Left ventricle myocardium superior (tissue), 1 donor: ENCODE results near the gene ZNF423. TPM values are rescaled to one million over a fixed set of nuclear protein-coding genes. Genes with fewer than 3 reads are reported as not detected.

Experiments
- ATAC-seq: fragments of 200-7000 bp; cut with Tn5 transposase; one replicate; pipeline ENCODE4 v1.9.1; 2020; ENCODE audit warnings: mild to moderate bottlenecking, moderate library complexity
- DNase-seq: peaks from one replicate; pipeline ENCODE4 v3.0.0-alpha.2; 2020
- intact Hi-C: fragments of 100-400 bp; cut with micrococcal nuclease; formaldehyde crosslinking; loops from one replicate; pipeline ENCODE4 v1.11.0; 2022
- total RNA-seq: library from RNA; stranded (reverse); fragmentation: NEBNext Ultra II Directional; extraction: Animal tissue kit (Norgen Biotek cat#: 25700); gene quantifications from one replicate; pipeline ENCODE4 v1.2.1, GENCODE V29; 2021
- donor health status: DM: no; HTN: yes; CAD: no; lungs with severe emphysema.

The ZNF423 gene
- total RNA-seq, 1 donor from 2014 or later, result 7.8 TPM

DNA sequence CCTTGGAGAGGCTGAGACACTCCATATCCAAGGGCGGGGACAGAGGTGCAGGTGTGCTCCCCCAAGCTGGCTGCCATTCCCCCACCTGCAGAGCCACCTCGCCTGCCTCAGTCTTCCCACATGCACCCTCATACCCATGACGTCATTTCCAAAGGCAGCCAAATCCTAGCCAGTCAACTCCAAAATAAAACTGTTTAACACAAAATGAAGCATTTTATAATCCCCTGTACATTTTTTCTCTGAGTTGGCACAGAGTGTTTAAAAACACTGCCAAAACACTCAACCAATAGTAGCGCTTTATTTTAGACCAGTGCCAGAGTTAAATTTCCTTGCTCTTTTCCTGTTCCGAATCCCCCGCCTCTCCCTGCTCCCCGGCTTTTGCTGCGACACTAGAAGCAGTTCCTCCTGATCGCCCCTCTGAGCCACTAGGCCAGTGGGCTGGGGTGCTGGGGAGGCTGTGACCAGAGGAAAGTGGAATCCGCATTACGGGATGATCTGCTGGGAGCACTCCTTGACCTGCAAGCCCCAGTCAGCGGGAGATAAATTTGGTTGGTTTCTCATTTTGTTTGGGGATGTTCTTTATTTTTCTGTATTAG, 139.5 kb downstream of the ZNF423 start:
- ATAC-seq (no peak), DNase-seq (no peak)
- intact Hi-C loops, result no loop called here

DNA sequence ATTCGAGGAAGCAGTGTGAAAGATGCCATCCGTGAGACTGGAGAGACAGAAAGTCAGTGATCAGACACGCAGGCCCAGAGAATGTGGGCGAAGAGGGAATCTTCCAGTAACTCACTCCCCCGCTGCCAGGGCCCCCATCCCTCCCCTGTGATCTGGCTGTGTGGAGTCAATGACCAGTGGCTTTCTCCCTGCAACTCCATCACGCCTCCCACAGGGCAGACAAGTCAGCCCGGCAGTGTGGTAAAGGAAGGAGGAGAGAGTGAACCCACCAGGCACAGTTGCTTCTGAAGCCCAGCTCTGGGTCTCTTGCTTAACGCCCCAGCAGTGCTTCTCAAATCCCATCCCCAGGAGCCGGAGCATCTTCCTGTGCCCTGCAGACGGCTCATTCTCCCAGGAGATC, 142.1 kb downstream of the ZNF423 start:
- intact Hi-C loops, result no loop called here
- no peak for ATAC-seq
- DNase-seq, result no peak

DNA sequence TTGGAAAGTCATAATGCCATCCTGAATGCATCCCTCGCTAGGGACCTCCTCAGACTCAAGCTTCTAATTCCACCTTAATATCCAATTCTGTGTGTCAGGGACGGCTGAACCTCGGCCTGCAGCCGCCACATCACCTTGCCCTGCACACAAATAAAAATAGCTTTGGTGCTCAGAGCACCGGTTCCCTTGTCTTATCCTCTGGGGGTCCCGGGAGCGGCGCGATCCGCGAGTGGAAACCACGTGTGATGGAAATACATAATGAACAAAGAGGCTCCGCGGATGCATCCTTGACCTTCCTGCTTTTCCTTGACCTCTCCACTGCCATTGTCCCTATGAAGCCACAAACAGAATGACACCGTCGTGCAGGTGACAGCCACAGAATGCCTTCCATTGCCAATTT, 143.4 kb downstream of the ZNF423 start:
- DNase-seq (no peak), ATAC-seq (no peak)
- intact Hi-C loops, result no loop called here

DNA sequence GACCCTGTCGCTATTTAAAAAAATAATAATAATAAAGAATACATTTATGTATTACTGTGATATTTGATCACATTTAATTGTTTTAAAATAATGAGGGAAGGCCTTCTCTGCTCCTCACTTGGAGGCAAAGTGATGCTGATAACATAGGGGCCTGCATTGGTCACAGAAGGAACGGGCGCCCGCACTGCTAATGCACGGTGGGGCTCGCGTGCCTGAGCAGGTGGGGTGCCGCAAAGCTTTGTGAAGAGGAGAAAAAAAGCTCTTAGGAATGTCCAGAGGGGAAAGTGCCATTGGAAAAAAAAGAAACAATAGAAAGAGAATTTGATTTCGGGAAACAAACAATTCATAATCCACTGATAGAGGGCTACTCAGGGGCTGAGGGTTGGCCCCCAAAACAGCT, 143.8 kb downstream of the ZNF423 start:
- intact Hi-C loops, result no loop called here
- DNase-seq (no peak), ATAC-seq (no peak)

DNA sequence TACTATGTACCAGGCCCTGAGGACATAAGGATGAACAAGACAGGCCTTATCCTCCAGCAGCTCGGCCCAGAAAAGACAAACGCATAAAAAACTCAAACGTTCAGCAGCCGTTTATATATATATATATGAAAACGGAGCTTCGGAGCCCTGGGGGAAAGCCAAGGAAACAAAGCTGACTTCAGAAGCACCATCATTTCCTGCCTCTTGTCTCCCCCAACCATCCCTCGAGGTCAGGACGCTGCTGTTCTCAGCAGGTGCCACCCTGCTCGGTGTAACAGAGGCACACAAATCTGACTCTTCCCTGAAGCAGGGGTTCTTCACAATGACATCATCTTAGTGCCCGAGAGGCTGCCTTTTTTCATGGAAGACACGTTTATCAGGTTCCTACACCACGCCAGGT, 146.9 kb downstream of the ZNF423 start:
- intact Hi-C loops, result no loop called here
- ATAC-seq, result no peak
- no peak for DNase-seq

DNA sequence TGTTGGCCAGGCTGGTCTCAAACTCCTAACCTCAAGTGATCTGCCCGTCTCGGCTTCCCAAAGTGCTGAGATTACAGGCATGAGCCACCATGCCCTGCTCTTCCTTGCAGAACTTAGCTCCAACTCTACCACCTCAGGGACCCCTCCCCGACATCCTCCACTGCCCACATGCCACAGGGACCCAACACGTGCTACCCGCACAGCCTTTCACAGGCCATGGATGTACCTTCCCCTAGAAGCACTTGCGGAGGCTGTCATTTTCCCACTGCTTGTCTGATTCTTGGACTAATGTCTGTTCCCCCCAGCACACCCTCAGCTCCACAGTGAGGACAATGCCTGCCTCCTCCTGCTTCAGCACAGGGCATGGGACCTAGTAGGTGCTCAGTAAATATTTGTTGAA, 147.4 kb downstream of the ZNF423 start:
- DNase-seq (no peak), ATAC-seq (no peak)
- intact Hi-C loops, result no loop called here

DNA sequence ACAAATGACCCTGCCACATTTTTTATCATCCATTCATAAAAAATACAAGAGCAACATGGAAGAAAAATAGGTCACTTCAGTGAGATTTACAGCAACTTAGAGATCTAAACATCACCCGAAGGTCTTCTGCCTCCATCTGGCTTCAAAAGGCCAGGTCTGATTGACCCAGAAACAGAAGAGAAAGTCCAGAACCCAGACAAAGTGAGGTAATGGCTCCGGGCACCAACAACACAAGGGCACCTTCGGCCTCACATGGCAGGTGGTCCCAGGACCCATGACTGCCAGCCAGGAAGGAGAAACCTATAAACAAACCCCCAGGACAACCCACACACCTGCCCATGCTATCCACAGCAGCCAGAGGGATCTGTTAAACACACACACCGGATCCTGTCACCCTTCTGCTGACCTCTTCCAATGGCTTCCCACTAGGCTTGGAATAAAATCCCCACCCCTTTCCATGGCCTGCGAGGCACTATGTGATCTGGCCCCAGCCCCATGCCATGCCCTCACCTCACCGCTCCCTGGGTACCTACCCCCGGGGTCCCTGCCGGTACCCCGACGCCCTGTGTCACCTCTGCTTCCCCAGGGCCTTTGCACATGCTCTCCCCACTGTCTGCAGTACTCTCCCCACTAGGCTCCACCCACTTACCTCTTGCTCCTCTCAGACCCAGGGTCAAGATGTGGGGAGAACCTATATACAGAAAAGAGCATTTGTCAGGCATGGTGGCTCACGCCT, 149.1 kb downstream of the ZNF423 start:
- ATAC-seq, result no peak
- intact Hi-C loops, result no loop called here
- no peak for DNase-seq

DNA sequence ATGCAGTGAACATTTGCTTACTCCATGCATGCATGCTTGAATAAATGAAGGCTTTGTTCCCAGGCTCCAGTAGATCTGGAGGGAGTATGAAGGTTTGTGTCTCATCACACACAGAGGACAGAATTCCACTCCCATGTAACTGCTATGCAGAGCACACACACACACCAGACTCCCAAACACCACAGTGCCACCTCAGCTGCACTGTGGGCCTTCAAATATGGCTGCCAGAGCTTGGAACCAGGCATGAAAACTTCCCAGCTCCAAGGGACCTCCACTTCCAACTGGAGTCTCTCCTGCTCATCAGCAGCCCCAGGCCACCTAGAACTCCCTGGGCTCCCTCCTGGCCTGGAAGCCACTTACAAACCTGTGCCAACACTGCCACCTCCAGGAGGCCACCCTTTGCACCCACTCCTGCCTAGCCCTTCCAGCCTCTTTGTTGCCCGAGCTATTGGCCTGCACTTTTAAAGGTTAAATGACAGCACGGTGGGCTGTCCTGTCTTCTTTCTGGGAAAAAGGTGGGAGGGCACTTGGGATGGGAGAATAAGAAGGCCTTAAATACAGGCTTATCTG, 151.2 kb downstream of the ZNF423 start:
- ATAC-seq (no peak), DNase-seq (no peak)
- intact Hi-C loops, result no loop called here

DNA sequence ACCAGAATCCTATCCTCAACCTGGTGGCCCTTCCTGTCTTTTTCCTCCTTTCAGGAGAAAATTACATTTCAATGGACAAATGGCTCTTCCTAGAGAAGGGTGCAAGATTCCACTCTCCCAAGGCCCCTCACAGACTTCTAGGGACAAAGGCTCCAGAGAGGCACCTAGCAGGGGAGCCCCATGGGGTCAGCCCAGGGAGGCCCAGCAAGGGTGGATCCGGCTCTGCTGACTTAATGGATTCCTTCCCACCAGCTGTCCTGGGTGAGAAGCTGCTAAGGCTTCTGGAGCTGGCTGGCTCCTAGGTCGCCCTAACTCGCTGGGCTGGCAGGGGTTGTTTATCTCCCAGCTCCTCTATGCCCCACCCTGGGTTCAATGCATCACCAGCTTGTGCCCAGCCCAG, 152.4 kb downstream of the ZNF423 start:
- no peak for ATAC-seq
- DNase-seq, result no peak
- intact Hi-C loops, result no loop called here

DNA sequence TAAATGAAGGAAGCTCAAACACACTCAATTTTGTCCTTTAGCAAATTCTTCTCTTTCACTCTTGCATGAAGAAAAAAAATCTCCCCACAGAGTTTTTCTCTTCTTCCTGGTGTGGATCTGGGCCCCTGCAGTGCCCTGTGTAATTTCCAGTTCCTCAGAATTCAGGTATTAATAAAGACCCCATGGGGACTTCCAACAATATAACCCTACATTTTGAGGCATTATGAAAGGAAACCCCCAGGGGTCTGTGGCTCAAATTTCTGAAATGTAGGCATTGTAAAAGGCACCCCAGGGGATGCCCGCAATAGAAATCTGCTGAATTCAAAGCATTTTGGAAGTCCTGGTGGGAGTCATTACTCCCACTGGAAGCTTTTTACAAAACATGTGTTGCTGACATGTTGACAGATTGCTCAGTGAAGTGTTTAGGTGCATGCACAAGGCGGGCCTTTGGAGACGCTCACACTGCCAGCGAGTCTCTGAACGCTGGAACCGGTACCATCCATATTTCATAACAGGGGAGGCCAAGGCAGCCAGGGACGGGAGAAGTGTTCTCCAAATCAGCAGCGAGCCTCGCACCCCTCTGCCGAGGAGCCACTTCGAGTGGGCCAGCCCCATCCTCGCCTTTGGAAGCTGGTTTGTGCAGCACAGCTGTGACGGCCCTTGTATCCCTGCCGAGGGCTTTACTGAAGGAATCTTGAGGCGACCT, 154.0 kb downstream of the ZNF423 start:
- DNase-seq (peak; percentile 83), ATAC-seq (peak; percentile 76)
- intact Hi-C loops, result no loop called here

DNA sequence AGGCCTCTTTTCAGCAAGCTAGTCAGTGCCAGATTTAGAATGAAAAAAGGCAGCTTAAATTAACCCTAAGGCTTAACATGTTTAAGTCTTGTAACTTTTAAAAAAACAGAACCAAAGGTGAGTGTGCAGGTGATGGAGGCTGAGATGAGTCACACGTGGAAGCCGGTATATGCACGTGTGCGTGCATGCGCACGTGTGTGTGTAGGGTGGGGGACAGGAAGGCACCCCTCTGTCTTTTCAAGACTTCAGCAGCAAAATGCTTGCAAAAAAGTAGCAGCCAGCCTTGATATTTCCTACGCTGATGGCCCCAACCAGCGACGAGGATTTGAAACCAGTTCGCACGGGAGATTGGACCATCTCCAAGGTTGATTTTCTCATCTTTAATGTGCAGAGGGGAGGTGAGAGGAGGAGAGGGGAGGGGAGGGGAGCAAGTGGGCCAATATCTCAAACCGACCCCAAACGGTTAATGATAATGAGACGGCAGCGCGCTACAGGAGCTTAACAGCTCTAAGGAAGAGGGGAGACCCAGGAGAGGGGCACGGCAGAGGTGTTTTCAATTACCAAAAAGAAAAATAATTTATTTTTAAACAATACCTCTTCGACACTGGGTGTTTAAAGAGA, 154.7 kb downstream of the ZNF423 start:
- intact Hi-C loops, result no loop called here
- ATAC-seq (no peak), DNase-seq (no peak)

DNA sequence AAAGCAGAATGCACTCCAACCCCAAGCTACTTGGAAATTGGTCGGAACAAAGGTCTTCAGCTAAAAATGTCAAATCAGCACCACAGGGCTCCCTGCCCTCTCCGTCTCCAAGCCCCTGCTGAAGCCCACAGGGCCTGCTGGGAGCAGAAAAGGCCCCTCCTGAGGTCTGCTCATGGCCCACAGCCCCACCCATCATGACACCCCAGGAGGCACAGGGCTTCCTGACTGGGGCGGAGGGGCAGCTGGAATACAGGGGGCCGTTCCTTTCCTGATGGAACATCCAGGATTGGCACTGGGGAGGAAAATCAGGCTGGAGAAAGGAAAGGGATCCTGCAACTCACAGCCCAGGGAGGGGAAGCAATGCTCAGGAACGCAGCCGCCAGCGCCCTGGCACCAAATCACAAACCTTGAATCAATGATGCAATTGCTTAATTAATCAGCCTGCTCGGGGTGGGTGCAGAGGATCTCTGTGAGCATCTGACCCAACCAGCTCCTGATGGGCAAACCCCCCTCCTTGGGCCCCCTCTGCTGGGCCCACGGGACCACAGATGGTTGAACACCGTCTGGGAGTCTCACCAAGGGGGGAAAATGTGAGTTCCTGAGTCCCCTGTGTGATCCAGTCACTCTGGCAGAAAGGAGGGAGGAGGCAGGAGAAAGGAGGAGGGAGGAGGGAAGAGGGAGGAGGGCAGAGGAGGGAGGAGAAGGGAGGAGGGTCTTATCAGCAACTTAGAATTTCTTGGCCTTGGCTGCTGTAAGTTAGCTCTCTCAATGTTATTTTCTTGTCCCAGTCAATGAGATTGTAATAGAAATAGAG, 155.5 kb downstream of the ZNF423 start:
- intact Hi-C loops, result no loop called here

DNA sequence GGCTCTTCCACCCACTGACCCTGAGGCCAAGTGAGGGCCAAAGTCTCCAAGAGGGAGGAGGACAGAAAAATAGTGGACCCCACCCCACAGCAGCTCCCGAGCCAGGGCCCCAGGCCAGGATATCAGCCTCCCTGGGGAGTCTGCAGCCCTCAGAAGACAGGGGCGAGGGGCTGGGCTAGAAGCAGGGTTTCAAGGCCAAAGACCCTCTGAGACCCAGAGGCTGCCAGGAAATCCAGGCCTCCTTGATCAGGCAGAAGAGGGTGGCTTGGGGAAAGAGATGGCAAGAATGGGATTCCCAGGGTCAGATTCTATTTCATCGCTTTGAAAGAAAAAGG, 156.1 kb downstream of the ZNF423 start:
- ATAC-seq (peak; percentile 10), DNase-seq (peak; percentile 50)
- intact Hi-C loops, result no loop called here

More for the DNA sequence above, 155.5 kb downstream of the ZNF423 start:
- ATAC-seq (peak; percentile 65), DNase-seq (peak; percentile 63)

DNA sequence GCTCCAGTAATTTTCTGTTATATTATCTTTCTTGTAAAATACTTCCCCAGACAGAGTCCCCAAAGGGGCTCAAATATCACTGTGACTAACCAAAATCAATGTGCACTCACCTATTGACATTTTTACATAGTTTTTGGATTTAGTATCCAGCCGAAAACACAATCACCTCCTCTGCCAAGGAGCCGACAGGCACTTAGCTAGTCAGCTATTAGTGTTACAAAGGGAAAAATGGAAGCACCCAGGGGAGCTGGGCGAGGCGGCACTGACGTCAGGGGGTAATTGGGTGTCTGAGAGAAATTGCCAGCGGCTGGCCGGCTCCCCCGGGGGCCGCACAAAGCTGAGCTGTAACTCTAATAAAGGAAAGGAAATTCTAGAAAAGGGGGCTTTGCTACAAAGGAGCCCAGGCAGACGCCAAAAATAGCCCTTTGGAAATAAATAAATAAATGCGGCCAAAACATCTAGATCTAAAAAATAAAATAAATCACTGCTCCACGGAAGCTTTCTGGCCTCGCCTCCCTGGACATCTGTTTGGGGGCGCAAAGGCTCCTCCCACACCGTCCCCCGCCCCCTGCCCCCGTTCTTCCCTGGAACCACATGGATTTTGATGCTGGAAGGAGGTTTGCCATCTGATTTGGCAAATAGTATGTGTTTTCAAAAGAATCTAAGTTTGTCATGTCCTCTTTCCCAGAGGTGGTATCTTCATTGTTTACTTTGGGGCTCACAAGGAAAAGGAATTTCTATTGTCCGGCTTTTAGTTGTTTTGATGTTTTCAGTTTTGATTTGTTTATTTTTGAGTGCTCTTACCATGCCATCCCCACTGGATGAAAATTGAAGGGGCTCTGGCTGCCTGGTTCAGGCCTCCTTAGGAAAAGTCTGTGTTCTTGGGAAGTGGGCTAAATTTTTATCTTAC, 156.7 kb downstream of the ZNF423 start:
- DNase-seq, result peak; percentile 82
- intact Hi-C loops, result no loop called here

DNA sequence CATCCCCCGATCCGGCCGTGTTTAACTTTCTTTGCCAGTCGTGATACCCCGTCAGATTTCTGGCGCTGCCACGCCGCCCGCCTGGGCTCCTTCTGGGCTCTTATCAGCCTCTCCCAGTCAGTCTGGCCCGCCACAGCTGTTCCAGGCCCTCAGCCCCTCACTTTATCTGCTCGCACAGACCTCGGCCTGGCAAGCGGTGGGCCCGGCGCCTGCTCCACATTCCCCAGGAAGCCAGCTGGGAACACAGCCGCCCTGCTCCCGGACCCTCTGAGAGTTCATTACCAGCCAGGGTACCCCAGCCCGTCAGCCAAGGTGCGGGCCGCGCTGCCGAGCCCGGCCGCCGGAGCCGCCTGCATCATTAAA, 157.5 kb downstream of the ZNF423 start:
- ATAC-seq, result peak; percentile 45
- intact Hi-C loops, result no loop called here
- DNase-seq, result peak; percentile 69

More for the DNA sequence above, 156.7 kb downstream of the ZNF423 start:
- peak; percentile 47 for ATAC-seq

DNA sequence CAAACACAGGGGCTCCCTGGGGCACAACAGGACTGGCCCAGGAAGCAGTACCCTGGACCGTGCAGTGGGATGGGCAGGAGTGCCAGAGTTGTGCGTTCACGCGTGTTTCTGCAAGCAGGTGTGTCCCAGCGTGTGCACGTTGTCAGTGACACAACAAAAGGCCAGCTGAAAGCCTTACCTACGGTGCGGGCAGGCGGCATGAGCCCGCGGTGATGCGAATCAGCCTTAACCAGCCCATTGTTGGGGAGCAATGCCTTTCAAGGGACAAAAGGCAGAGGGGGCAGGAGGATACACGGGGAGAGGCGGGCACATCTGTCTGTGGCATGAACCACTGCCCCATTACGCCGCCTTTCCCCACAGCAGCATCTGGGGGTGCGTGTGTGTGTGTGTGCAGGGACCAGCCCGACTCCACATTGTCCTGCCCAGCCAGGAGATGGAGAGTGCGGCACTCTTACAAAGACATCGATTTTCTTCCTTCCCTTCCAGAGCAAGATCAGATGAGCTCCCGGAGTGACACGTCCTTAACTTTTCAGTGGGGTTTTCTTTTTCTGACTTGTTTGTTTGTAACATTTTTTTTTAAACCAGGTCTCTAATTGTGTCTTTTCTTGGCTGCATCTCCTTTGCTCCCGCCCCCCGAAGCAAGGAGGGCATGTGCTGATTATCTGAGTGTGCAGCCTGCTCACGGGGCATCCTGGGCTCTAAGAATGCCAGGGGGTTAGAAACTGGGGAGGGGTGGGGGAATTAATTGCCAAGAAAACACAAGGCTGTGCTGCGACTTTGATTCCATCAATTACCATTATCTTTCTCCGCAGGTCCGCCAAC, 158.1 kb downstream of the ZNF423 start:
- intact Hi-C loops, result no loop called here
- ATAC-seq (no peak), DNase-seq (no peak)

DNA sequence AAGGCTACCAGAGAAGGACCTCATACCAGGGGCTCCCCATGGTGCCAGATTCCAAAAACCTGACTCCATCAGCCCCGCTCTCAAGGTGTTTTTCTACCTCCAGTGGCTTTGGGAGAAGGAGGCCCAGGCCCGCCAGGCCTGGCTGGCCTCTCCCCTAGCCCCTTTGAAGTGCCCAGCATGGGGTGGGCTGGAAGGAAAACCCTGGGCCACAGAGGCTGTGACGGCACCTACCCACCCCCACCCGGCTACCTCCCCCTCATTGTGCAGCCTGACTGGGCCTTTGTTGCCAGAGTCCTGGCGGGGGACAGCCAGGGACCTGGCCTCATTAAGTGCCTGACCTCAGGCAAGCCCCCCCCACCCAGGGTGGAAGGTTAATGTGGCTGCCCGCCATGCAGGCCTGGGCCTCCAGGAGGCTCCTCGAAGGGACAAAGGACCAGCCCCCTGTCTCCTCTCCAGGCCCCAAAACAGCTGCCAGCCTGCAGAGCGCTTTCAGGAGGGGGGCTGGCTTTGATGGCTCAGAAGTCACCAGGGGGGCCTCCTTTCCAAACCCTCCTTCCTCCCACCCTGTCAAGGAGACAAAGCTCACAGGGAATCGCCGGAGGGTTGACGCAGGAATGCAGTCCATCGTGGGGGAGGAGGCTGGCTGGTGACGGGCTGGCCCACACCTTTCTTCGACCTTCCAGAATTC, 159.4 kb downstream of the ZNF423 start:
- ATAC-seq (no peak), DNase-seq (no peak)
- intact Hi-C loops, result no loop called here
